ENCODE data around the gene LAMB3.
A peak's percentile ranks its signal among the peaks of the same experiment; 100 is the strongest.

LAMB3 gene

GRCh38 chr1:209603877-209604276, 48.3 kb downstream of the LAMB3 start:
- H3K4me3 ChIP-seq (ENCODE audit: low read depth, low read length), result no peak overlapping the region
- no peaks in the 10 kb centered on the region for H3K9me3 ChIP-seq
- H3K4me1 ChIP-seq, result no peaks in the 10 kb centered on the region
- no peaks in the 10 kb centered on the region for H3K36me3 ChIP-seq
- DNase-seq, result no peak
- TF ChIP-seq CTCF (IDR thresholded peaks at IDR 0.05; ENCODE audit: low read depth, low read length), result no peak
- no peaks in the 10 kb centered on the region for H3K27me3 ChIP-seq

GRCh38 chr1:209601809-209602657, 50.2 kb downstream of the LAMB3 start:
- H3K27me3 ChIP-seq, result no peaks in the 10 kb centered on the region
- DNase-seq, result peak; percentile 38
- H3K36me3 ChIP-seq, result no peaks in the 10 kb centered on the region
- TF ChIP-seq CTCF (IDR thresholded peaks at IDR 0.05; ENCODE audit: low read depth, low read length), result peak; percentile 72
- no peaks in the 10 kb centered on the region for H3K4me1 ChIP-seq
- no peaks in the 10 kb centered on the region for H3K9me3 ChIP-seq
- no peak overlapping the region for H3K4me3 ChIP-seq (ENCODE audit: low read depth, low read length)

DNA sequence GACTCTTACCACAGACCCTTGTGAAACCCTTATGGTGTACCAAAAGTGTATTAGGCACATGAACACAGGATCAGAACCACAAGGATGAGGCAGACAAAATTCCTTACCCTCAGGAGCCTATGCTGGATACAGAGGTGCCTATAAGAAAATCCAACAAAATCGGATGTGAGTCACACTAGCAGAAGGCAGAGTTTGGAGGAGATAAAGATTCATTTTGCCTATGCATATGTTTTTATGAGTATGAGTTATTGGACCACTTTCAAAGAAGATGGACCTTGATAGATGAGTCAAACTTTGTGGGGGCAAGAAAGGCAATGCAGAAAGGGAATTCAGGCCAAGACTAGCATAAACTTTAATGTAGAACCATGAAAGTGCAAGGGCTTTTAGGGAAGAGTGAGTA, 51.7 kb downstream of the LAMB3 start:
- no peaks in the 10 kb centered on the region for H3K9me3 ChIP-seq
- H3K36me3 ChIP-seq, result no peaks in the 10 kb centered on the region
- H3K4me1 ChIP-seq, result no peaks in the 10 kb centered on the region
- H3K4me3 ChIP-seq (ENCODE audit: low read depth, low read length), result no peak overlapping the region
- no peak for DNase-seq
- TF ChIP-seq CTCF (IDR thresholded peaks at IDR 0.05; ENCODE audit: low read depth, low read length), result no peak
- no peaks in the 10 kb centered on the region for H3K27me3 ChIP-seq

DNA sequence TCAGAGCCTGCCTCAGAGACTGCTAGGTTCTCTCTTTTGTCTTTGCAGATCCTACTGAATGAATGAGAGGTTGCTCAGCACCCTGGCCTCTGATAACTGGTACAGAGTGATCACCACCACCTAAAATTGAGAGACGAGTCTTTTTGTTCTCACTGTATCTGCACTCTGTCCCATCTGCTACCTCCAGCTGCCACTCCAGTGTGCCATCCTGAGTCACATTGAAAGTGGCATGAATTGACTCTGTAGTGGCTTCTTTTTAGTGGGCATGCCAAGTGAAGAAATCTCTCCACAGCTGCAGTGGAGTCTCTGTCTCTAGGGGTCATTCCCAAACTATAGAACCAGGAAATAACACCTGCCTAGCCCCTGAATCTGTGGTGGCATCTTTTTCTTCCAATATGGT, 54.0 kb downstream of the LAMB3 start:
- no peaks in the 10 kb centered on the region for H3K4me1 ChIP-seq
- no peaks in the 10 kb centered on the region for H3K27me3 ChIP-seq
- no peak for DNase-seq
- H3K36me3 ChIP-seq, result no peaks in the 10 kb centered on the region
- no peaks in the 10 kb centered on the region; the same call in 1 of the 2 replicates for H3K9me3 ChIP-seq
- no peak overlapping the region for H3K4me3 ChIP-seq (ENCODE audit: low read depth, low read length)
- TF ChIP-seq CTCF (IDR thresholded peaks at IDR 0.05; ENCODE audit: low read depth, low read length), result no peak

GRCh38 chr1:209597499-209597898, 54.7 kb downstream of the LAMB3 start:
- no peak for TF ChIP-seq CTCF (IDR thresholded peaks at IDR 0.05; ENCODE audit: low read depth, low read length)
- Histone ChIP-seq H3K4me3 (ENCODE audit: low read depth, low read length) (no peak overlapping the region), H3K4me1 (no peaks in the 10 kb centered on the region), H3K36me3 (no peaks in the 10 kb centered on the region), H3K27me3 (no peaks in the 10 kb centered on the region), H3K9me3 (no peaks in the 10 kb centered on the region; the same call in 1 of the 2 replicates)
- DNase-seq, result no peak

DNA sequence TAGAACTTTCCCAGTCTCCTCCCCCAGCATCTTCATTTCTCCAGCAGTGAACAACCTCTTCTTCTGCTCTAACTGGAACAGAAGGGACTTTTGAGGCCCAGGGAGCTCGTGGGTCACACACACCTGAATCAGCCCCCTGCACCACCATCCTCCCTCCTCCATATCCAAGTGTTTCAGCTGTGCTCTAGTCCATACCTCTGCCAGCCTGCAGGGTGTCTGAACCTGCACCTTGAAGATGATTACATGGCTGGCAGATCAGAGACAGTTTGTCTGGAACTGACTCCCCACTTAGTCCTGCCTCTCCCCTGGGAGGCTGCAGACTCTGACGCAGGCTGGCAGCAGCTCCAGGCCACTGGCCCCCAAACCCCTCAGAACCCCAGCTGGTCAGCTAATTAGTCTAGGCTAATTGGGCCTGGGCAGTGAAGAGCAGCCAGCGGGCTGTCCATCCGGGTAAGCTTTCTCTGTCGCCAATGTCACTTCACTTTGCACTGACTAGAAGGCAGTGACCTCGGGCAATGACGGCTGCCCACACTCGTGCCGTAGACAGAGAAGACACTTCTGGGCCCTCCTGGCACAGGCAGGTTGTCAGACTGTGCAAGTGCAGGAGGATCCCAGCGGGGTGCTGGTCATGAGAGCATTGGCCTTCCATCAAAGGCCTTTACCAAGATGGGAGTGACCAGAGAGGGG, 56.5 kb downstream of the LAMB3 start:
- DNase-seq, result no peak
- H3K27me3 ChIP-seq, result no peaks in the 10 kb centered on the region
- no peak overlapping the region for H3K4me3 ChIP-seq (ENCODE audit: low read depth, low read length)
- no peak for TF ChIP-seq CTCF (IDR thresholded peaks at IDR 0.05; ENCODE audit: low read depth, low read length)
- no peaks in the 10 kb centered on the region for H3K36me3 ChIP-seq
- no peaks in the 10 kb centered on the region for H3K4me1 ChIP-seq
- H3K9me3 ChIP-seq, result no peaks in the 10 kb centered on the region; the same call in 1 of the 2 replicates
